ELR (cell line): ENCODE data around the gene ADAMTSL1.
A peak's percentile ranks its signal among the peaks of the same experiment; 100 is the strongest.

ENCODE experiments used
- DNase-seq: peaks from one replicate; pipeline ENCODE4 v3.0.0-alpha.2; 2015; ENCODE audit warnings: low read depth

Gene ADAMTSL1

GRCh38 chr9:18776836-18777820 is 303.2 kb downstream of the ADAMTSL1 start:
- DNase-seq = no peak

GRCh38 chr9:18778147-18778546 is 304.2 kb downstream of the ADAMTSL1 start:
- DNase-seq = no peak

GRCh38 chr9:18778846-18779245 is 304.9 kb downstream of the ADAMTSL1 start:
- no peak for DNase-seq

GRCh38 chr9:18783909-18784308 is 310.0 kb downstream of the ADAMTSL1 start:
- DNase-seq = no peak

GRCh38 chr9:18785604-18786003 is 311.7 kb downstream of the ADAMTSL1 start:
- DNase-seq = no peak

GRCh38 chr9:18786196-18786595 is 312.2 kb downstream of the ADAMTSL1 start:
- DNase-seq = no peak

GRCh38 chr9:18786911-18787650 is 313.1 kb downstream of the ADAMTSL1 start:
- no peak for DNase-seq

GRCh38 chr9:18788256-18788655 is 314.3 kb downstream of the ADAMTSL1 start:
- DNase-seq = no peak

- DNase-seq = peak; percentile 47
These were observed 317.1 kb downstream of the ADAMTSL1 start for GRCh38 chr9:18791074-18791473.

- DNase-seq = no peak
These were observed 319.2 kb downstream of the ADAMTSL1 start for GRCh38 chr9:18793122-18793521.

GRCh38 chr9:18795947-18796671 is 322.2 kb downstream of the ADAMTSL1 start:
- DNase-seq = no peak

- DNase-seq = no peak
These were observed 322.8 kb downstream of the ADAMTSL1 start for GRCh38 chr9:18796696-18797270.

GRCh38 chr9:18798106-18798505 is 324.2 kb downstream of the ADAMTSL1 start:
- DNase-seq = peak; percentile 63

GRCh38 chr9:18798508-18799290 is 324.7 kb downstream of the ADAMTSL1 start:
- no peak for DNase-seq

- peak; percentile 38 for DNase-seq
These were observed 325.5 kb downstream of the ADAMTSL1 start for GRCh38 chr9:18799428-18799827.

GRCh38 chr9:18800579-18800978 is 326.6 kb downstream of the ADAMTSL1 start:
- no peak for DNase-seq

- no peak for DNase-seq
These were observed 331.4 kb downstream of the ADAMTSL1 start for GRCh38 chr9:18805386-18805785.

- DNase-seq = no peak
These were observed 332.5 kb downstream of the ADAMTSL1 start for GRCh38 chr9:18806232-18807080.

GRCh38 chr9:18810581-18810980 is 336.6 kb downstream of the ADAMTSL1 start:
- DNase-seq = no peak

- DNase-seq = no peak
These were observed 337.2 kb downstream of the ADAMTSL1 start for GRCh38 chr9:18811171-18811570.
